IMR-90 (cell line): ENCODE data around the gene TEKT1.

ENCODE experiments used
- CHD1 ChIP-seq: IDR thresholded peaks from 2 replicates; pipeline ENCODE4 v1.6.1; 2012; ENCODE audit warnings: low read depth, low read length, improper control_type of control experiment
- CTCF ChIP-seq: conservative IDR thresholded peaks from 2 replicates; pipeline ENCODE4 v1.5.1; 2012; ENCODE audit warnings: mild to moderate bottlenecking, low read depth, low read length, improper control_type of control experiment
- FOS ChIP-seq: fragments of 150-350 bp; IDR thresholded peaks from 2 replicates; pipeline ENCODE4 v1.6.1; 2016; ENCODE audit warnings: low read depth, low read length
- MAZ ChIP-seq: IDR thresholded peaks from 2 replicates; pipeline ENCODE4 v1.6.1; 2012; ENCODE audit warnings: low read depth, mild to moderate bottlenecking, low read length, improper control_type of control experiment, moderate library complexity, borderline replicate concordance
- POLR2A ChIP-seq: IDR thresholded peaks from 2 replicates; pipeline ENCODE4 v1.6.1; 2012; ENCODE audit warnings: mild to moderate bottlenecking, low read depth, low read length
- RAD21 ChIP-seq: IDR thresholded peaks from 2 replicates; pipeline ENCODE4 v1.6.1; 2012; ENCODE audit warnings: low read length, improper control_type of control experiment
- RCOR1 ChIP-seq: IDR thresholded peaks from 2 replicates; pipeline ENCODE4 v1.6.1; 2012; ENCODE audit warnings: mild to moderate bottlenecking, low read length, improper control_type of control experiment; ENCODE audit not compliant: insufficient replicate concordance
- SMC3 ChIP-seq: fragments of 150-350 bp; IDR thresholded peaks from 2 replicates; pipeline ENCODE4 v1.6.1; 2016; ENCODE audit warnings: low read depth, mild to moderate bottlenecking, antibody characterized with exemption, low read length, moderate library complexity

GRCh38 chr17:6867849-6868248 lies 36.3 kb upstream of the TEKT1 start:
- TF ChIP-seq POLR2A (no peak), CTCF (no peak), MAZ (no peak), FOS (no peak), RAD21 (no peak), SMC3 (no peak), RCOR1 (no peak), CHD1 (no peak)
